Measurements from ENCODE around the gene FXYD7. TPM values are rescaled to one million over a fixed set of nuclear protein-coding genes. Genes with fewer than 3 reads are reported as not detected.

FXYD7 gene
- total RNA-seq, 2 donors from 2014 or later = 1.1 TPM; not detected in 1

GRCh38 chr19:35116072-35116801, 26.8 kb upstream of the FXYD7 start:
- Histone ChIP-seq H3K9ac (ENCODE audit: extremely low read depth, low read length, poor library complexity, severe bottlenecking) (no peak overlapping the region), H3K27ac (ENCODE audit: low read depth, low read length) (no peak overlapping the region), H3K27me3 (ENCODE audit: control insufficient read depth, insufficient read depth, low read length, poor library complexity, severe bottlenecking) (no peaks in the 10 kb centered on the region), H3K36me3 (ENCODE audit: control insufficient read depth, insufficient read depth, low read length) (no peaks in the 10 kb centered on the region), H3K4me3 (ENCODE audit: low read length) (no peak overlapping the region), H3K9me3 (ENCODE audit: control insufficient read depth, low read length) (no peaks in the 10 kb centered on the region), H3K4me1 (ENCODE audit: control insufficient read depth, insufficient read depth, low read length) (no peaks in the 10 kb centered on the region)
- Mint-ChIP-seq H3K27me3 (ENCODE audit: insufficient read depth) (peaks cover 9% of the 10 kb centered on the region), H3K4me1 (peaks cover 5% of the 10 kb centered on the region), H3K9me3 (no peaks in the 10 kb centered on the region), H3K36me3 (ENCODE audit: low read depth) (no peaks in the 10 kb centered on the region), H3K4me3 (no peak overlapping the region), H3K27ac (no peak overlapping the region)
- TF ChIP-seq CTCF (conservative IDR thresholded peaks at IDR 0.05) = no peak
- DNase-seq = no peak
- 86 to 91% methylated on average over 10 to 12 of the region's 13 CpGs for WGBS, 2 experiments (ENCODE audit: insufficient coverage in 1 of 2, insufficient read length in 1 of 2)

GRCh38 chr19:35117116-35117515, 25.9 kb upstream of the FXYD7 start:
- whole genome bisulfite sequencing, 2 experiments (ENCODE audit: insufficient coverage in 1 of 2, insufficient read length in 1 of 2) = 75 to 89% methylated on average over 5 to 8 of the region's 8 CpGs
- no peak overlapping the region for H3K9ac ChIP-seq (ENCODE audit: extremely low read depth, low read length, poor library complexity, severe bottlenecking)
- Mint-ChIP-seq H3K9me3 (no peaks in the 10 kb centered on the region), H3K4me3 (no peak overlapping the region), H3K27me3 (ENCODE audit: insufficient read depth) (peaks cover 9% of the 10 kb centered on the region), H3K27ac (no peak overlapping the region), H3K36me3 (ENCODE audit: low read depth) (no peaks in the 10 kb centered on the region), H3K4me1 (peaks cover 5% of the 10 kb centered on the region)
- TF ChIP-seq CTCF (conservative IDR thresholded peaks at IDR 0.05) = no peak
- no peak for DNase-seq
- H3K4me1 ChIP-seq (ENCODE audit: control insufficient read depth, insufficient read depth, low read length) = no peaks in the 10 kb centered on the region
- no peaks in the 10 kb centered on the region for H3K27me3 ChIP-seq (ENCODE audit: control insufficient read depth, insufficient read depth, low read length, poor library complexity, severe bottlenecking)
- no peaks in the 10 kb centered on the region for H3K9me3 ChIP-seq (ENCODE audit: control insufficient read depth, low read length)
- no peaks in the 10 kb centered on the region for H3K36me3 ChIP-seq (ENCODE audit: control insufficient read depth, insufficient read depth, low read length)
- no peak overlapping the region for H3K27ac ChIP-seq (ENCODE audit: low read depth, low read length)
- H3K4me3 ChIP-seq (ENCODE audit: low read length) = no peak overlapping the region

- Histone ChIP-seq H3K4me1 (ENCODE audit: control insufficient read depth, insufficient read depth, low read length) (no peaks in the 10 kb centered on the region), H3K27ac (ENCODE audit: low read depth, low read length) (no peak overlapping the region), H3K27me3 (ENCODE audit: control insufficient read depth, insufficient read depth, low read length, poor library complexity, severe bottlenecking) (no peaks in the 10 kb centered on the region), H3K9ac (ENCODE audit: extremely low read depth, low read length, poor library complexity, severe bottlenecking) (no peak overlapping the region), H3K4me3 (ENCODE audit: low read length) (no peak overlapping the region), H3K9me3 (ENCODE audit: control insufficient read depth, low read length) (no peaks in the 10 kb centered on the region), H3K36me3 (ENCODE audit: control insufficient read depth, insufficient read depth, low read length) (no peaks in the 10 kb centered on the region)
- no peak overlapping the region for H3K4me3 Mint-ChIP-seq
- no peaks in the 10 kb centered on the region for H3K9me3 Mint-ChIP-seq
- no peak for TF ChIP-seq CTCF (conservative IDR thresholded peaks at IDR 0.05)
- no peak overlapping the region for H3K27ac Mint-ChIP-seq
- peaks cover 9% of the 10 kb centered on the region for H3K27me3 Mint-ChIP-seq (ENCODE audit: insufficient read depth)
- no peaks in the 10 kb centered on the region for H3K36me3 Mint-ChIP-seq (ENCODE audit: low read depth)
- 84 to 85% methylated on average over 8 to 11 of the region's 11 CpGs for whole genome bisulfite sequencing, 2 experiments (ENCODE audit: insufficient coverage in 1 of 2, insufficient read length in 1 of 2)
- no peak for DNase-seq
- H3K4me1 Mint-ChIP-seq = peaks cover 5% of the 10 kb centered on the region
Measured at GRCh38 chr19:35117799-35118198, 25.3 kb upstream of the FXYD7 start.

Measured in endodermal cell (in vitro differentiated cells).